Endodermal cell (in vitro differentiated cells): ENCODE data around the gene HAUS7. TPM values are rescaled to one million over a fixed set of nuclear protein-coding genes. Genes with fewer than 3 reads are reported as not detected.
"Not testable (repeated sequence)": the region's sequence is repeated elsewhere in the genome, so short reads cannot be mapped to it uniquely, and the experiment has no call there.

Experiments used
- DNase-seq: peaks from one replicate; pipeline ENCODE4 v3.0.0-alpha.2; 2017
- H3K27ac ChIP-seq: 2 replicates; pipeline ENCODE4 v1.5.1; 2013; ENCODE audit warnings: mild to moderate bottlenecking, low read depth, low read length, moderate library complexity
- H3K27me3 ChIP-seq: 2 replicates; pipeline ENCODE4 v1.6.1; 2013; ENCODE audit warnings: mild to moderate bottlenecking, low read length, moderate library complexity; ENCODE audit not compliant: insufficient read depth, control insufficient read depth, poor library complexity, severe bottlenecking
- H3K36me3 ChIP-seq: 2 replicates; pipeline ENCODE4 v1.7.0; 2013; ENCODE audit warnings: mild to moderate bottlenecking, low read length, moderate library complexity; ENCODE audit not compliant: control insufficient read depth, insufficient read depth
- H3K4me1 ChIP-seq: one replicate; pipeline ENCODE4 v1.7.0; 2013; ENCODE audit warnings: low read length; ENCODE audit not compliant: control insufficient read depth, insufficient read depth
- H3K4me3 ChIP-seq: 2 replicates; pipeline ENCODE4 v1.5.1; 2013; ENCODE audit warnings: mild to moderate bottlenecking, low read length, moderate library complexity
- H3K9ac ChIP-seq: 2 replicates; pipeline ENCODE4 v1.6.1; 2013; ENCODE audit warnings: mild to moderate bottlenecking, low read length, moderate library complexity; ENCODE audit not compliant: poor library complexity, severe bottlenecking; ENCODE audit errors: extremely low read depth
- H3K9me3 ChIP-seq: 2 replicates; pipeline ENCODE4 v1.6.1; 2013; ENCODE audit warnings: mild to moderate bottlenecking, low read length, moderate library complexity; ENCODE audit not compliant: control insufficient read depth
- H3K27ac Mint-ChIP-seq: 2 replicates; pipeline ENCODE4 v1.8.0; 2020; ENCODE audit warnings: mixed read lengths
- H3K27me3 Mint-ChIP-seq: 2 replicates; pipeline ENCODE4 v1.8.0; 2021; ENCODE audit warnings: mild to moderate bottlenecking, mixed read lengths; ENCODE audit not compliant: insufficient read depth
- H3K36me3 Mint-ChIP-seq: 2 replicates; pipeline ENCODE4 v1.8.0; 2020; ENCODE audit warnings: low read depth, mixed read lengths
- H3K4me1 Mint-ChIP-seq: 2 replicates; pipeline ENCODE4 v1.8.0; 2020; ENCODE audit warnings: mixed read lengths
- H3K4me3 Mint-ChIP-seq: 2 replicates; pipeline ENCODE4 v1.8.0; 2020; ENCODE audit warnings: mild to moderate bottlenecking, moderate library complexity, mixed read lengths
- H3K9me3 Mint-ChIP-seq: 2 replicates; pipeline ENCODE4 v1.8.0; 2020; ENCODE audit warnings: mild to moderate bottlenecking, mixed read lengths
- WGBS, 2 experiments: methylation state at CpG; one replicate each; pipeline versions ENCODE4 v1.1.5 to v1.1.7; 2013; ENCODE audit warnings: missing lambda C conversion rate in 2 of 2, mixed read lengths in 1 of 2; ENCODE audit not compliant: insufficient coverage in 1 of 2, insufficient read length in 1 of 2; 5-methylcytosine and 5-hydroxymethylcytosine counted together
- total RNA-seq, 2 donors: library from RNA; stranded (reverse); fragmentation: NEBNext Ultra II Directional in 1 of 2; extraction: Animal tissue kit (Norgen Biotek cat#: 25700) in 1 of 2; gene quantifications; 2 replicates in 1 of 2; 3 replicates in 1 of 2; pipeline ENCODE4 v1.2.1, GENCODE V29; 2021
- TF ChIP-seq, protein P1 (sequence below): fragments of 200-600 bp; sonication (generic); conservative IDR thresholded peaks from 2 replicates; pipeline ENCODE4 v1.5.0; 2021; ENCODE audit warnings: antibody characterized with exemption, mild to moderate bottlenecking

Gene HAUS7
- total RNA-seq, 2 donors from 2014 or later = 28.7 to 30.9 TPM

DNA sequence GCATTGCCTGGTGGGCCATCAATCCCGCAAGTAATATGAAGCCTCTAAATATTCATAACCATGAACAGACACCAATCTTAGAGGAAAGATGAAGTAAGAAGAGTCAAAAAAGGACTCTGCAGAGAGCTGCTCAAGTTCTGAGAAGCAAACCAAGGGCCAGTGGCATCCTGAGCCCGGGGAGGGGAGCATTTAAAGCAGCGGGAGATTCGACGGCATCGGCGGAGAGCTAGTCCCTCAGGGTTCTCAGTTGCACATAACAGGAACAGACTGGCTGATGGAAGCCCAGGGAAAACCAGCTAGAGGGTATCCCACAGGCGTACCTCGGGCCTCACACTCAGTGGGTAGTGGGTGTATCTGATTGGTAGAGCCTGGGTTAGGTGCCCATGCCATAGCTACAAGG is 64.4 kb downstream of the HAUS7 start:
- H3K36me3 Mint-ChIP-seq = no peaks in the 10 kb centered on the region
- H3K4me1 ChIP-seq = no peaks in the 10 kb centered on the region
- H3K9me3 Mint-ChIP-seq = peaks cover 70% of the 10 kb centered on the region
- no peak overlapping the region for H3K27ac ChIP-seq
- H3K4me1 Mint-ChIP-seq = no peaks in the 10 kb centered on the region
- peaks cover 12% of the 10 kb centered on the region for H3K27me3 ChIP-seq
- H3K27ac Mint-ChIP-seq = no peak overlapping the region
- 92 to 94% methylated on average over 5 to 8 of the region's 9 CpGs for whole genome bisulfite sequencing, 2 experiments
- no peaks in the 10 kb centered on the region for H3K36me3 ChIP-seq
- H3K4me3 ChIP-seq = no peak overlapping the region
- no peak overlapping the region for H3K4me3 Mint-ChIP-seq
- TF ChIP-seq, protein P1, sequence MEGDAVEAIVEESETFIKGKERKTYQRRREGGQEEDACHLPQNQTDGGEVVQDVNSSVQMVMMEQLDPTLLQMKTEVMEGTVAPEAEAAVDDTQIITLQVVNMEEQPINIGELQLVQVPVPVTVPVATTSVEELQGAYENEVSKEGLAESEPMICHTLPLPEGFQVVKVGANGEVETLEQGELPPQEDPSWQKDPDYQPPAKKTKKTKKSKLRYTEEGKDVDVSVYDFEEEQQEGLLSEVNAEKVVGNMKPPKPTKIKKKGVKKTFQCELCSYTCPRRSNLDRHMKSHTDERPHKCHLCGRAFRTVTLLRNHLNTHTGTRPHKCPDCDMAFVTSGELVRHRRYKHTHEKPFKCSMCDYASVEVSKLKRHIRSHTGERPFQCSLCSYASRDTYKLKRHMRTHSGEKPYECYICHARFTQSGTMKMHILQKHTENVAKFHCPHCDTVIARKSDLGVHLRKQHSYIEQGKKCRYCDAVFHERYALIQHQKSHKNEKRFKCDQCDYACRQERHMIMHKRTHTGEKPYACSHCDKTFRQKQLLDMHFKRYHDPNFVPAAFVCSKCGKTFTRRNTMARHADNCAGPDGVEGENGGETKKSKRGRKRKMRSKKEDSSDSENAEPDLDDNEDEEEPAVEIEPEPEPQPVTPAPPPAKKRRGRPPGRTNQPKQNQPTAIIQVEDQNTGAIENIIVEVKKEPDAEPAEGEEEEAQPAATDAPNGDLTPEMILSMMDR = no peak
- no peak overlapping the region for H3K9ac ChIP-seq
- no peak for DNase-seq
- no peaks in the 10 kb centered on the region for H3K9me3 ChIP-seq
- H3K27me3 Mint-ChIP-seq = peaks cover 31% of the 10 kb centered on the region

- H3K36me3 Mint-ChIP-seq = no peaks in the 10 kb centered on the region
Observed at GRCh38 chrX:153405426-153405825, 65.0 kb downstream of the HAUS7 start.

GRCh38 chrX:153404333-153404732 is 66.0 kb downstream of the HAUS7 start:
- not testable (repeated sequence) for H3K9ac ChIP-seq, H3K4me1 Mint-ChIP-seq, H3K9me3 ChIP-seq, H3K27me3 ChIP-seq, H3K36me3 ChIP-seq, H3K36me3 Mint-ChIP-seq, H3K27ac ChIP-seq, H3K4me1 ChIP-seq, H3K4me3 Mint-ChIP-seq, H3K4me3 ChIP-seq, H3K27ac Mint-ChIP-seq, DNase-seq
- 94 to 100% methylated on average over 1 to 3 of the region's 5 CpGs for WGBS, 2 experiments
- Mint-ChIP-seq H3K27me3 (peaks cover 24% of the 10 kb centered on the region), H3K9me3 (peaks cover 65% of the 10 kb centered on the region)

More at GRCh38 chrX:153405426-153405825, 65.0 kb downstream of the HAUS7 start:
- H3K4me3 ChIP-seq = no peak overlapping the region
- Mint-ChIP-seq H3K27me3 (peaks cover 26% of the 10 kb centered on the region), H3K4me1 (no peaks in the 10 kb centered on the region), H3K27ac (no peak overlapping the region), H3K9me3 (peaks cover 64% of the 10 kb centered on the region), H3K4me3 (no peak overlapping the region)
- H3K9me3 ChIP-seq = no peaks in the 10 kb centered on the region
- no peak overlapping the region for H3K9ac ChIP-seq
- no peak overlapping the region for H3K27ac ChIP-seq
- 76% methylated on average over 5 of the region's 5 CpGs; no CpG with 5 or more reads in 1 of the 2 experiments for WGBS, 2 experiments
- H3K36me3 ChIP-seq = no peaks in the 10 kb centered on the region
- TF ChIP-seq, protein P1 = no peak
- H3K4me1 ChIP-seq = no peaks in the 10 kb centered on the region
- peaks cover 6% of the 10 kb centered on the region for H3K27me3 ChIP-seq
- no peak for DNase-seq

GRCh38 chrX:153401133-153401764 is 69.1 kb downstream of the HAUS7 start, which contains the start of gene PNMA6E:
Gene PNMA6E, minus strand, starts transcription at chrX:153401350. Its CDS starts 2,501 bp downstream, at chrX:153398849.
- Mint-ChIP-seq H3K36me3 (peaks cover 3% of the 10 kb centered on the region), H3K4me1 (no peaks in the 10 kb centered on the region), H3K27ac (no peak within 1 kb of the TSS), H3K27me3 (peaks cover 18% of the 10 kb centered on the region), H3K4me3 (no peak within 1 kb of the TSS), H3K9me3 (peaks cover 67% of the 10 kb centered on the region)
- no peak within 1 kb of the TSS for H3K9ac ChIP-seq
- H3K27ac ChIP-seq = no peak within 1 kb of the TSS
- H3K4me3 ChIP-seq = no peak within 1 kb of the TSS
- TF ChIP-seq, protein P1 = no peak
- WGBS, 2 experiments = 93 to 96% methylated on average over 21 to 29 of the region's 29 CpGs
- DNase-seq = no peak
- no peaks in the 10 kb centered on the region for H3K9me3 ChIP-seq
- peaks cover 5% of the 10 kb centered on the region for H3K27me3 ChIP-seq
- no peaks in the 10 kb centered on the region for H3K4me1 ChIP-seq
- H3K36me3 ChIP-seq = no peaks in the 10 kb centered on the region
